IPS-11a (cell line): ENCODE measurements around the gene EDEM2.
"Not testable (repeated sequence)": the region's sequence is repeated elsewhere in the genome, so short reads cannot be mapped to it uniquely, and the experiment has no call there.

Experiments used
- H3K4me3 ChIP-seq: one replicate; pipeline ENCODE4 v1.5.1; 2013; ENCODE audit warnings: low read depth, low read length, control low read depth

The EDEM2 gene

GRCh38 chr20:35088231-35089145, 58.6 kb downstream of the EDEM2 start:
- no peak overlapping the region for H3K4me3 ChIP-seq

GRCh38 chr20:35087791-35088190, 59.3 kb downstream of the EDEM2 start:
- no peak overlapping the region for H3K4me3 ChIP-seq

- H3K4me3 ChIP-seq = no peak overlapping the region
These were observed 59.8 kb downstream of the EDEM2 start for GRCh38 chr20:35087355-35087754.

- no peak overlapping the region for H3K4me3 ChIP-seq
These were observed 61.5 kb downstream of the EDEM2 start for GRCh38 chr20:35085477-35086225.

GRCh38 chr20:35084998-35085397, 62.1 kb downstream of the EDEM2 start:
- no peak overlapping the region for H3K4me3 ChIP-seq

GRCh38 chr20:35080348-35080642, 66.8 kb downstream of the EDEM2 start:
- not testable (repeated sequence) for H3K4me3 ChIP-seq

GRCh38 chr20:35079472-35080347, 67.4 kb downstream of the EDEM2 start:
- no peak overlapping the region for H3K4me3 ChIP-seq

GRCh38 chr20:35077872-35078271, 69.3 kb downstream of the EDEM2 start:
- H3K4me3 ChIP-seq = no peak overlapping the region

GRCh38 chr20:35077341-35077740, 69.8 kb downstream of the EDEM2 start:
- no peak overlapping the region for H3K4me3 ChIP-seq

GRCh38 chr20:35071436-35072153, 75.5 kb downstream of the EDEM2 start:
- H3K4me3 ChIP-seq = not testable (repeated sequence)

- no peak overlapping the region for H3K4me3 ChIP-seq
These were observed 80.9 kb downstream of the EDEM2 start for GRCh38 chr20:35066194-35066593.
